Ecto neural progenitor cell (in vitro differentiated cells): ENCODE data around the gene ACAP3.
A peak's percentile ranks its signal among the peaks of the same experiment; 100 is the strongest.

ENCODE experiments used
- DNase-seq: peaks from one replicate; pipeline ENCODE4 v3.0.0-alpha.2; 2018; ENCODE audit warnings: low spot score

ACAP3 gene

DNA sequence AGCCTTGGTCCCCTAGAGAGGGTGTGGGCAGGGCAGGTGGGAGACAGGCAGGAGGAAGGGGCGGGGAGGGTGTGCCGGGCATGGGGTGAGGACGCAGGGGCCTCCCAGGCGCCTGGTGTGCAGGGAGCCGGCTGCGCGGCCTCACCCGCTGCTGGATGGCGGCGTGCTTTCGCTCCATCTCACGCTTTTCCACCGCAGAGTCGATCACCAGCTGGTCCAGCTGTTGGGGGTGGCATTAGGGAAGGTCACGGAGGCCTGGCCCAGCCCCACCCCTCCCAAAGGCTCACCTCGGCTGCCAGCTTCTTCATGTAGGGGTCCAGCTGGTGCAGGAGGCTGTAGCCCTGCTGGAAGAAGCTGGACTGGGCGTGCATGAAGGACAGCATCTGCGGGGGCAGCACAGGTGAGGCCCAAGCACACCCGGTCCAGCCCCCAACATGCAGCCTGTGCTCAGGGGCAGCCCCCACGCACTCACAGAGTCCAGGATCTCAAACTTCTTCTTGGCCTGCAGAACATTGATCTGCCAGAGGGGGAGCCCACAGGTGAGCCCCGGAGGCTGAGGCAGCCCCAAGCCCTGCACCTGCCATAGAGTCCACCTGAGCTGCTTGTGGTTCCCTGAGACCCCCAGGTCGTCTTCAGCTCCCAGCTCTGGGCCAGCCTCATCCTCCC, 7.9 kb downstream of the ACAP3 start:
- no peak for DNase-seq

GRCh38 chr1:1298861-1299685, 8.7 kb downstream of the ACAP3 start:
- DNase-seq = peak; percentile 84

- DNase-seq = no peak
Measured at GRCh38 chr1:1297802-1298424, 9.8 kb downstream of the ACAP3 start.

- no peak for DNase-seq
Measured at GRCh38 chr1:1296070-1297061, 11.4 kb downstream of the ACAP3 start.

DNA sequence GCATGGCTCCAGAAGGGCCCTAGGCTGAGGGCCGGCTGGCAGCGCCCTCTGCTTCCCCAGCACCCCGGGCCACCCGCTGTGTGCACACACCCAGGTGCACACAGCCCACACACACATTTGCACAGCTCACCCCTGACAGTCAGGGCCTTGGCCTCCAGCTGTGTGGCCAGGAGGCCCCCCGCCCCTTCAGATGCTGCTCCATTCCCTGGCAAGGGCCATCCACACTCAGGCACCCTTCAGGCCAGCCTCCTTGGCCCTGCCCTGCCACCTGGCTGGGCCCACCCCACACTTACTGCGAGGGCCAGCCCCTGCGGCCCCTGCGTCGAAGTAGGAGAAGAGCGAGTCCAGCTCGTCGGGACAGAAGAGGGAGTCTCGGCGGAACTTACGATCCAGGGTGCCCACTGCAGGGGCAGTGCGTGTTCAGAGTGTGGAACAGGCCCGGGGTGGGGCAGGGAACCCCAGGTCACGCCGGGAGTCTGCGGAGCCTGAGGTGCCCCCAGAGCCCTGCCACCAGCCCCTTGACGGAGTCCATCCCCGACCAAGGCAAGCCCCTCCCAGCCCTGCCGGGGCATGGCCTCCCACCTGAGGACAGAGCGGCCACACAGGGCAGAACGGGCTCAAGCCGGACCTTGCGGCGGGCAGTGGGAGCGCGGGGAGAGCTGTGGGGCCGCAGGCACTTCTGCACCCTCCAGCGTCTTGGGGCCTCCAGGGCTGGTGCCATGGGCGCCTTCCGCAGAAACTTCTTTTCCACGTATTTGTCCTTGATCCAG, 12.4 kb downstream of the ACAP3 start:
- DNase-seq = no peak

GRCh38 chr1:1294250-1294890, 13.4 kb downstream of the ACAP3 start:
- DNase-seq = no peak

DNA sequence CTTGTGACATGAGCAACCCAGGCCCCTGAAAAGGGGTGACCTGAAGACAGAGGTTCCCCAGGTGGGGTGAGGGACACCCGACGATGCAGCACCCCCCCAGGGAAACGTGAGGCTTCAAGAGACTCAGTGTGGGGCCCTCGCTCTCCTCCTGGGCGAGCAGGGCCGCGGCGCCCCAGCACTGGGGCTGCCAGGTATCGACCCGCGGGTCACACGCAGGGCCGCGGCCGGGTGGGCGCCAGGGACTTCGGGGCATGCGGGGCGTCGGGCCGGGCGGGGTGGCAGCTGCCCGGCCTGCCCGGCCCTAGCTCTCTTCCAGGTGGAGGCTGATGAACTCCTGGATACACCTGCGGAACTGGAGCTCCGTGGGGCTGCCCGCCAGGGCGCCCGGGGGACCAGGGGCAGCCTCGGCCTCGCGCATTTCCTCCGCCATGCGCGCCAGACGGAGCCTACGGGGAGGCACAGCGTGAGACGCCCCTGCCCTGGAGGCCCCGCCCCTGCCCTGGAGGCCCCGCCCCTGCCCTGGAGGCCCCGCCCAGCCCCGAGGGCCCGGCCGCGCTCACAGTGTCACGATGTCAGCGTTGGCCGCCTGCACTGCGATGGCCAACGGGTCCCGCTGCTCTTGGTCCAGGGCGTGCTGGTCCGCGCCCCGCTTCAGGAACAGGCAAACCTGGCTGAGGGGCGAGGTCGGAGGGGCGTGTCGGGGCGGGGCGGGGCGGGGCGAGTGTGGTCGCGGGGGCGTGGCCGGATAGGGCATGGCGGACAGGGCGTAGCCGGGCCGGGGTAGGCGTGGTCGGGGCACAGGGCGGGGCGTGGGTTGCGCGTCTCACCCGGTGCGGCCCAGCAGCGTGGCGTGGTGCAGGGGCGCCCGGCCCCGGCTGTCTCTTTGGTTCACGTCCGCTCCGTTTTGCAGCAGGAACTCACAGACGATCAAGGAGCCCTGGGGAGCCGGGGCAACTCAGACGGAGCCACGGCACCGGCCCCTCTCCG, 14.2 kb downstream of the ACAP3 start:
- peak; percentile 80 for DNase-seq

DNA sequence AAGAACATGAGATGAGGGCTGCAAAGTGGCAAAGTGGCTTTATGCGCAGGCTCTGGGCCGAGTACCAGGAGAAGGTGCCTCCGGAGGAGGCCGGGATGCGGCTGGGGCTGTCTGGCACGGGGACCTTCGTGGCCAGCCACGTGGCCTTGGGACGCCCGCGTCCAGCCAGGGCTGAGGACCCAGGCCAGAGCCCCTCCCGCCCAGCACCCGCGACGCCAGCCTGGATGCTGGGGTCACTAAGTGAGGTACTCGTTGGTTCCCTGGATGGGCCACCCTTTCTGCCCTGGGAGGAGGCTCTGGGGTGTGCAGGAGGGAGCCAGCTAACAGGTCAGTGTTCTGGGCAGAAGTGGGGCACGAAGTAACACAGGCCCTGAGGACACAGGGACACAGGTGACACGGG, 14.9 kb downstream of the ACAP3 start:
- DNase-seq = no peak

DNA sequence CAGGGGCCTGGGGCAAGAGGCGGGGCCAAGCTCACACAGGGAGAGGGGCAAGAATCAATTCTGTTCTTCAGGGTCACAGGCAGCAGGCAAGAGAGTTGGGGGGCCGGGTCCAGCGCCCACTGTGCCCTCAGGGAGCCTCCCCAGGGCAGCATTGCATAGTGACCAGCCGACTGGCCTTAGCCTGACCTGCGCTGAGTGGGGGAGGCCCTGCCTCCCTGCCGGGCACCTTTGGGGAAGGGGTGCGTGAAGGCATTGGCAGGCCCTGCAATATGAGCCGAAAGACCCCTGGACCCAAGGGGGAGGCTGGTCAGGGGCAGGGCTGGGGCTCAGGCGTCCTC, 15.3 kb downstream of the ACAP3 start:
- DNase-seq = no peak

GRCh38 chr1:1291548-1292441, 15.9 kb downstream of the ACAP3 start:
- DNase-seq = peak; percentile 80

DNA sequence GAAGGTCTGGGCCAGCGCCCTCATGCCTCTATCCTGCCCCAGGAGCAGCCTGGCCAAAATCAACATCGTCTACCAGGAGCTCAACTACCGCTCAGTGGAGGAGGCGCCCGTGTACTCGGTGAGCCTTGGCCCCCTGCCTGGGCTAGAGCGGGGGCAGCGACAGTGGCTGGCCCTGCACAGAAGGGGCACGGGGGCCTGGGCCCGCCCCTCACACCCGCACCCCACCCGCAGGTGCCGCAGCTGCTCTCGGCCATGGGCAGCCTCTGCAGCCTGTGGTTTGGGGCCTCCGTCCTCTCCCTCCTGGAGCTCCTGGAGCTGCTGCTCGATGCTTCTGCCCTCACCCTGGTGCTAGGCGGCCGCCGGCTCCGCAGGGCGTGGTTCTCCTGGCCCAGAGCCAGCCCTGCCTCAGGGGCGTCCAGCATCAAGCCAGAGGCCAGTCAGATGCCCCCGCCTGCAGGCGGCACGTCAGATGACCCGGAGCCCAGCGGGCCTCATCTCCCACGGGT, 16.7 kb downstream of the ACAP3 start:
- DNase-seq = no peak

GRCh38 chr1:1290238-1290731, 17.4 kb downstream of the ACAP3 start:
- peak; percentile 82 for DNase-seq

- DNase-seq = no peak
Measured at GRCh38 chr1:1287288-1288110, 20.2 kb downstream of the ACAP3 start.

GRCh38 chr1:1286313-1287261, 21.1 kb downstream of the ACAP3 start:
- no peak for DNase-seq

DNA sequence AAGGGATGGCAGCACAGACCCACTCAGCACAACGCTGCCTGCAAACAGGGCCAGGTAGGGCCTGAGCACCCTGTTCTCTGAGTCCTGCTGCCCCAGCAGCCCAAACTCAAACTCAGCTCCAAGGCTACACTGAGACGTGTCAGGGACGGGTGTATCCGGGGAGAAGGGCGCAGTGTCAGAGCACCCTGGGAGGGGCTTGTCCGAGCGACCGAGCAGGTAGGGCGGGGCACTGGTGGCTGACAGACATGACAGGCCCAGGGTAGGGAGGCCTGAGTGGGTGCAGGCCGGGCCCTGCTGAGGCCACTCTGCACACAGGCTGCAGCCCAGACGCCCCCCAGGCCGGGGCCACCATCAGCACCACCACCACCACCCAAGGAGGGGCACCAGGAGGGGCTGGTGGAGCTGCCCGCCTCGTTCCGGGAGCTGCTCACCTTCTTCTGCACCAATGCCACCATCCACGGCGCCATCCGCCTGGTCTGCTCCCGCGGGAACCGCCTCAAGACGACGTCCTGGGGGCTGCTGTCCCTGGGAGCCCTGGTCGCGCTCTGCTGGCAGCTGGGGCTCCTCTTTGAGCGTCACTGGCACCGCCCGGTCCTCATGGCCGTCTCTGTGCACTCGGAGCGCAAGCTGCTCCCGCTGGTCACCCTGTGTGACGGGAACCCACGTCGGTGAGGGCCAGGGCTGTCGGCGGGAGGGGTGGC, 22.0 kb downstream of the ACAP3 start:
- DNase-seq = no peak
